ENCODE results near the gene PEX16. TPM values are rescaled to one million over a fixed set of nuclear protein-coding genes. Genes with fewer than 3 reads are reported as not detected.

Gene PEX16
- total RNA-seq, 1 donor from 2014 or later = 20.7 TPM

DNA sequence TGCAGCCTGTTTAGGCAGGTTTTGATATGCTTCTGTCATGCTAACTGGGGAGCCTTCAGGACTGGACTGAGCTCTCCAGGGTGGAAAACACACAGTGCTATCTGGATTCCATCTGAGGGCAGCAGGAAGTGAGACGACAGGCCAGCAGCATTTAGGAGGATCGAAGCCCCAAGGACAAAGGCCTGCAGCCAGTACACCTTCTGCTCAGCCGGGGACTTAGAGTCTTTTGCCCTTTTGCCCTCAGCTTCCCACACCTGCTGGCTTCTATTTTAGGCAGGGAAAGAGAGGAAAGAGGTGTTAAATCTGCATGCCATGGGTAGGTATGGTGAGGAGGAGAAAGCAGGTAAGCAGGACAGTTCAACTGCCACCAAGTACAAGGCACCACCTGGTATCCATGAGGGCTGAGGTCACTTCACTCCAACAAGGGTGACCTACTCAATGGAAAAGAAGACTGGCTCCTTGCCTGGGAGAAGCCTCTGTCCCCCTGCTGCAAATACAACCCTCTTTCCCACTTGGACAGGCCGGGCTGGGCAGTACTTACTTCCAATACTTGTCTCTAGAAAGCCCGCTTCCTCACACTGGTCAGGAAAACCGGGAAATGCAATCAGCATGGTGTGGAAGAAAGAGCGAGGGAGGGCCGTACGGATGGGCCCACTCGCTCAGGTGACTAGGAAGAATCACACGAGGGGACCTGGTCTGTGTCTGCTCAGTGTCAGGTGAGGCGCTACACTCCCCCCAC is 17.1 kb upstream of the PEX16 start:
- no peaks in the 10 kb centered on the region for H3K27me3 Mint-ChIP-seq (ENCODE audit: low read depth)
- DNase-seq (ENCODE audit: low spot score in 2 of 2, unreplicated experiment in 2 of 2) = no peak
- TF ChIP-seq, protein P1, sequence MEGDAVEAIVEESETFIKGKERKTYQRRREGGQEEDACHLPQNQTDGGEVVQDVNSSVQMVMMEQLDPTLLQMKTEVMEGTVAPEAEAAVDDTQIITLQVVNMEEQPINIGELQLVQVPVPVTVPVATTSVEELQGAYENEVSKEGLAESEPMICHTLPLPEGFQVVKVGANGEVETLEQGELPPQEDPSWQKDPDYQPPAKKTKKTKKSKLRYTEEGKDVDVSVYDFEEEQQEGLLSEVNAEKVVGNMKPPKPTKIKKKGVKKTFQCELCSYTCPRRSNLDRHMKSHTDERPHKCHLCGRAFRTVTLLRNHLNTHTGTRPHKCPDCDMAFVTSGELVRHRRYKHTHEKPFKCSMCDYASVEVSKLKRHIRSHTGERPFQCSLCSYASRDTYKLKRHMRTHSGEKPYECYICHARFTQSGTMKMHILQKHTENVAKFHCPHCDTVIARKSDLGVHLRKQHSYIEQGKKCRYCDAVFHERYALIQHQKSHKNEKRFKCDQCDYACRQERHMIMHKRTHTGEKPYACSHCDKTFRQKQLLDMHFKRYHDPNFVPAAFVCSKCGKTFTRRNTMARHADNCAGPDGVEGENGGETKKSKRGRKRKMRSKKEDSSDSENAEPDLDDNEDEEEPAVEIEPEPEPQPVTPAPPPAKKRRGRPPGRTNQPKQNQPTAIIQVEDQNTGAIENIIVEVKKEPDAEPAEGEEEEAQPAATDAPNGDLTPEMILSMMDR (IDR thresholded peaks at IDR 0.05; ENCODE audit: unreplicated experiment) = no peak
- H3K9me3 Mint-ChIP-seq = no peaks in the 10 kb centered on the region
- no peak overlapping the region for H3K27ac Mint-ChIP-seq
- no peak overlapping the region for H3K4me3 Mint-ChIP-seq
- no peaks in the 10 kb centered on the region for H3K4me1 Mint-ChIP-seq
- peaks cover 22% of the 10 kb centered on the region for H3K36me3 Mint-ChIP-seq

DNA sequence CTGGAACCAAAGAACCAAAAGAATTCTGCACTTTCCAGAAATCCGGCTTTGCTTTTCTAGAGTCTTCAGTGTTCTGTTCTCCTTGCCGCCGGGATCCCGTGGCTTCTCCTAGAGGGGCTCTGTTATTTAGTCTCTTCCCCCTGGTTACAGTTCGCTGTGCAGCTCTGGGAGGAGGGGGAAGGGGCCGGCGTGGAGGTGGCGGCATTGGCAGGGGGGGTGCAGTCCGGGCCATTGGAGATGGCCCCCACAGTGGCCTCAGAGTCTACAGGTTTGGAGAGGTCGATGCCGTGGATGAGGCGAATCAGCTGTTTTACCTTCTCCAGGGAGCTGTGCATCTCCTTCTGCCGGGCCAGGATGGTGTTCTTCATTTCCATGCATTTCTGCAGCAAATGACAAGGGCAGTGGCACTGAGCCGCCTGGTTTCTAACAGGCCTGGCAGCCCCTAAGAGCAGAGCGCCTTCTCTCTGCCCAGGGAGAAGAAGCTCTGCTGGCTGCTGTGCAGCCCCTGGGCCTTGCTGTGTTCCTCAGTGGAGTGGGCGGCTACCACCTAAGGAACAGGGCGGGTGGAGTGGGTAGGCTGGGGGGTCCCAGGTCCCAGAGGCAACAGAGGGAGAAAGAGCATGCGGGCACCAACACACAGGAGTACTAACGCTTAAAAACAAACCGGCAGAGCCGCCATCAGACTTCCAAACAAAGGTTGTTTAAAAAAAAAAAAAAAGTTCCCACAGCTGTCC is 16.3 kb upstream of the PEX16 start:
- H3K27me3 Mint-ChIP-seq (ENCODE audit: low read depth) = no peaks in the 10 kb centered on the region
- no peaks in the 10 kb centered on the region for H3K9me3 Mint-ChIP-seq
- H3K36me3 Mint-ChIP-seq = peaks cover 22% of the 10 kb centered on the region
- H3K4me3 Mint-ChIP-seq = no peak overlapping the region
- TF ChIP-seq, protein P1 (IDR thresholded peaks at IDR 0.05; ENCODE audit: unreplicated experiment) = no peak
- H3K4me1 Mint-ChIP-seq = no peaks in the 10 kb centered on the region
- H3K27ac Mint-ChIP-seq = no peak overlapping the region
- no peak for DNase-seq (ENCODE audit: low spot score in 2 of 2, unreplicated experiment in 2 of 2)

DNA sequence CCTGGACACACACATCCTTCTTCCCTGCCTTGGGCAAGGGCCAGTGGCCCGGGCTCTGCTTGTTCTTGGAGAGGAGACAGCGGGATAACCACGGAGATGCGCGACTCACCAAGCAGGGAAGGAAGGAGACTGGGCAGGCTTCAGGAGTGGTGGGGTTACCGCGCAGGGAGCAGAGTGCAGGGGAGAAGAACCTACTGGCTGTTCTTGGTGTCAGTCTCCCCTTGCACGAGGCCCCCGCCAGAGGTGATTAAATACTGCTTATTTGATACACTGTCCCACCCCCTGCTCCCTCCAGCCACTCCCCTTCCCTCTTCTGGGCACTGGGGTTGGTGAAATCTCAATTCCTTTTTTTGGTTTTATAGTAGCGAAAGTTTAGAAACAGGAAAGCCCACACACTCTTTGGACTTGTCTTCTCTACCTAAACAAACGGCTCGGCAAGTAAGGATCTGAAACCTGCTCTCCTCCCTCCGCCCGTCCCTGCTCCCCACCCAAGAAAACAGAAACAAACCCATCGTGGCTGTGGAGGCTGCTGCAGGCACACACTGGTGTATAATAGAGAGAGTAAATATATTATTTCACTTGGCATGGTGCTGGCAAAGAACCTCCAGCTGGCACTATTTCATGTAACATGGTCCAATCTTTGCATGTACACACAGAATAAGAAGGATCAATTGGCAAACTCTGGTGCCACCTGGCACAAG is 15.6 kb upstream of the PEX16 start:
- peaks cover 4% of the 10 kb centered on the region for H3K4me1 Mint-ChIP-seq
- DNase-seq (ENCODE audit: low spot score in 2 of 2, unreplicated experiment in 2 of 2) = no peak
- H3K9me3 Mint-ChIP-seq = no peaks in the 10 kb centered on the region
- no peaks in the 10 kb centered on the region for H3K27me3 Mint-ChIP-seq (ENCODE audit: low read depth)
- H3K4me3 Mint-ChIP-seq = no peak overlapping the region
- peaks cover 22% of the 10 kb centered on the region for H3K36me3 Mint-ChIP-seq
- TF ChIP-seq, protein P1 (IDR thresholded peaks at IDR 0.05; ENCODE audit: unreplicated experiment) = no peak
- H3K27ac Mint-ChIP-seq = no peak overlapping the region

DNA sequence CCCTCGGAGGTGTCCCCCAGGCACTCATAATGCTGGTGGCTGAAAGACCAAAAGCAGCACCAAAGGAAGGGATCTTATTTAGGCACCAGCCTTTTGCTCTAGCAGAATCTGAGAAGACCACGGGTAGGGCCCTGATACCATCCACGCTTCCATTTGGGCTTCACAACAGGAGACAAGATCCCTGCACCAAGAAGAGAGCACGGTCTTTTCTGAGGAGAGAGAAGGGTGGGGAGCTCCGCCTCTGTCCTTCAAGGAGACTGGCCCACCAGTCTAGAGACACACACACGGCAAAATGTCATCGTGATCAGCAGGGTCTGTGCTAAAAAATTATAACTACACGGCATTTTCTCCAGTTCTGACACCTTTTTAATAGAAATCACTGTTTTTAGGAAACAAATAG is 14.5 kb upstream of the PEX16 start:
- H3K9me3 Mint-ChIP-seq = no peaks in the 10 kb centered on the region
- TF ChIP-seq, protein P1 (IDR thresholded peaks at IDR 0.05; ENCODE audit: unreplicated experiment) = no peak
- H3K27me3 Mint-ChIP-seq (ENCODE audit: low read depth) = no peaks in the 10 kb centered on the region
- peak overlapping the region; percentile 47 for H3K27ac Mint-ChIP-seq
- no peak overlapping the region for H3K4me3 Mint-ChIP-seq
- no peak for DNase-seq (ENCODE audit: low spot score in 2 of 2, unreplicated experiment in 2 of 2)
- H3K36me3 Mint-ChIP-seq = peaks cover 22% of the 10 kb centered on the region
- peaks cover 4% of the 10 kb centered on the region for H3K4me1 Mint-ChIP-seq

DNA sequence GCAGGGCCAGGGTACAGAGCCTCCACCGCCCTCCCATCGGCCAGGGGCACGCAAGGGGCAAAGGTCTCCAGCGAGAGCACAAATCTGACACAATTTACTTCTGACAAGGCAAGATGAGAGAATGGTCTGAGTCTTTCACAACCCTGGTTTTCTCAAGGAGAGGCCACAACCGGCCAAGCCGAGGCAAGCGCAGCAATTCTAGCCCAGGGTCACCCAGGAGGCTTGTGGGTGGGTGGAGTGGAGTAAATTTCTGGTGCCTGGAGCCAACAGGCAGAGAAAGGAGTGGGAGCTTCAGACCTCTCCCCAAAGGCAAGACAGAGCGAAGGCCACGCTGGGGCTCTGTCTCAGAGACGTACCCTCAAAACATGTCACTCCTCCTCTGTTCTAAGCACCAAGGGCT is 14.1 kb upstream of the PEX16 start:
- Mint-ChIP-seq H3K4me1 (peaks cover 4% of the 10 kb centered on the region), H3K9me3 (no peaks in the 10 kb centered on the region), H3K27me3 (ENCODE audit: low read depth) (no peaks in the 10 kb centered on the region), H3K36me3 (peaks cover 20% of the 10 kb centered on the region), H3K27ac (no peak overlapping the region), H3K4me3 (no peak overlapping the region)
- DNase-seq (ENCODE audit: low spot score in 2 of 2, unreplicated experiment in 2 of 2) = no peak
- TF ChIP-seq, protein P1 (IDR thresholded peaks at IDR 0.05; ENCODE audit: unreplicated experiment) = no peak
